Activated naive CD4-positive, alpha-beta T cell treated with Interleukin-2 at 50 U/mL for 16 hours (primary cell): ENCODE results near the gene TMEM161B.
"Not testable (repeated sequence)": the region's sequence is repeated elsewhere in the genome, so short reads cannot be mapped to it uniquely, and the experiment has no call there.

Source experiments
- DNase-seq: peaks from one replicate; pipeline ENCODE4 v3.0.0-alpha.2; 2020

TMEM161B gene

GRCh38 chr5:88177486-88177885 is 91.2 kb downstream of the TMEM161B start:
- DNase-seq: not testable (repeated sequence)

- no peak for DNase-seq
These were observed 95.5 kb downstream of the TMEM161B start for GRCh38 chr5:88172847-88173758.

- no peak for DNase-seq
These were observed 109.1 kb downstream of the TMEM161B start for GRCh38 chr5:88159591-88159990.

GRCh38 chr5:88158056-88158455 is 110.6 kb downstream of the TMEM161B start:
- no peak for DNase-seq

GRCh38 chr5:88154891-88155290 is 113.8 kb downstream of the TMEM161B start:
- DNase-seq: no peak

GRCh38 chr5:88150747-88151146 is 117.9 kb downstream of the TMEM161B start:
- no peak for DNase-seq

GRCh38 chr5:88145611-88146467 is 122.8 kb downstream of the TMEM161B start:
- no peak for DNase-seq

GRCh38 chr5:88145221-88145610 is 123.4 kb downstream of the TMEM161B start:
- DNase-seq: no peak
